ENCODE data around the gene HNRNPH2. TPM values are rescaled to one million over a fixed set of nuclear protein-coding genes. Genes with fewer than 3 reads are reported as not detected.

HNRNPH2 gene
- total RNA-seq, 2 donors from 2014 or later = 15.0 to 17.8 TPM

DNA sequence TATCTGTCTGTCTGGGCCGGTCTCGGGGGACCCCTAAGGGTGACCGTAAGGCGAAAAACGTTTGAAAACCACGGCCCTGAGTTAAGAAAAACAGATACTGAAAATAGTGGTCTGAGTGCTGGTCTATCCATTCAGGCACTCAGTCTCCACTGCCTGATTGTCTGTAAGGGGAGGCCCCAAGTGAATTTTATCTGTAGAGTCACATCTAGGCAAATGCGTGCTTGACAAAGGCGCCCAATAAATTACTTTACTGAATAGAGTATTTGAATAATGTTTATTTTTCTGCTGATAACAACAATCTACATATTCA, 465 bp downstream of the HNRNPH2 start:
- Mint-ChIP-seq H3K27ac (peak overlapping the region; percentile 97), H3K4me1 (ENCODE audit: low read depth) (peaks cover 23% of the 10 kb centered on the region), H3K9me3 (no peaks in the 10 kb centered on the region), H3K36me3 (ENCODE audit: insufficient read depth in 2 of 2) (peaks cover 12 to 14% of the 10 kb centered on the region in 2 donors), H3K27me3 (ENCODE audit: low read depth) (no peaks in the 10 kb centered on the region), H3K4me3 (peak overlapping the region; percentile 85 to 96)
- no peak for ATAC-seq (replicated peaks in 1 of 2)
- DNase-seq = no peak

DNA sequence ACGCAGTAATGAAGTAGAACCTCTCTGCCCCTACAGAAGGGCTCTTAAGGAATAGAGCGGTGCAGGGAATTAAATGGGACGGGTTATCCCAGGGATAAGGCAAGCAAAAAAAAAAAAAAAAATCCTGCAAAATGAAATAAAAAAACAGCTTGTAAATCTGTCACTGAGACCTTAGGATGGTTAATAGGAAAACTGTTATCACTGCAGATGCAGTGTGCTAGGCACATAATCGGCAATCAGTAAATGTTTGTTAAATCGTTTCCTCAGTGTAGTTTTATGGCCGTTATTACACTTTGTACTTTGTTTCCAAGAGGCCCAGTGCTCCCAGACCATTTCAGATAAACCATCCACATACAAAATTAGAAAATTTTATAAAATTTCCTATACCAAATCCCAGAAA, 1.0 kb downstream of the HNRNPH2 start:
- H3K27ac Mint-ChIP-seq = peak overlapping the region; percentile 87

DNA sequence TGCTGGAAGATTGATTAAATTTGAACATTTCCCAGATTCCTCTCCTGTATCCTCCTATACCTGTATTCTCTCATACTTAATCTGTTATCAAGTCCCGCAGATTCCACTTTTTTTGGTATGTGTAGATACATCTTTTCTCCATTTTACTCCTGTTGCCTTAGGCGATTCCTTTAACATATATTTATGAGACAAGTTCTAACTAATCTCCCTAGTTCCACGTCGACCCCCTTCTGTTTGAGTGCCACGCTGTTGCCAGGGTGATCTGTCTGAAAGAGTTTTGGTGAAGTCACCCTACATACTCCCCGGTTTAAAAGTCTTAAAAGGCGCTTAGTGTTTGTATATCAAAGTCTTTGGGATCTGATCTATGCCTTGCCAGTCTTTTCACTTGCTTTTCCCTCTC, 2.4 kb downstream of the HNRNPH2 start:
- H3K36me3 Mint-ChIP-seq (ENCODE audit: insufficient read depth in 2 of 2) = peaks cover 7 to 14% of the 10 kb centered on the region in 2 donors
- no peak for ATAC-seq (replicated peaks in 1 of 2)
- H3K4me3 Mint-ChIP-seq = peak overlapping the region; percentile 70 to 95
- DNase-seq = no peak
- peak overlapping the region; percentile 96 for H3K27ac Mint-ChIP-seq
- H3K27me3 Mint-ChIP-seq (ENCODE audit: low read depth) = no peaks in the 10 kb centered on the region
- H3K9me3 Mint-ChIP-seq = no peaks in the 10 kb centered on the region
- peaks cover 33% of the 10 kb centered on the region for H3K4me1 Mint-ChIP-seq (ENCODE audit: low read depth)

More for the DNA sequence above, 1.0 kb downstream of the HNRNPH2 start:
- peaks cover 24% of the 10 kb centered on the region for H3K4me1 Mint-ChIP-seq (ENCODE audit: low read depth)
- peak overlapping the region; percentile 85 to 96 for H3K4me3 Mint-ChIP-seq
- DNase-seq (no peak), ATAC-seq (replicated peaks in 1 of 2) (no peak)
- H3K9me3 Mint-ChIP-seq = no peaks in the 10 kb centered on the region
- H3K27me3 Mint-ChIP-seq (ENCODE audit: low read depth) = no peaks in the 10 kb centered on the region
- peaks cover 11 to 14% of the 10 kb centered on the region in 2 donors for H3K36me3 Mint-ChIP-seq (ENCODE audit: insufficient read depth in 2 of 2)

DNA sequence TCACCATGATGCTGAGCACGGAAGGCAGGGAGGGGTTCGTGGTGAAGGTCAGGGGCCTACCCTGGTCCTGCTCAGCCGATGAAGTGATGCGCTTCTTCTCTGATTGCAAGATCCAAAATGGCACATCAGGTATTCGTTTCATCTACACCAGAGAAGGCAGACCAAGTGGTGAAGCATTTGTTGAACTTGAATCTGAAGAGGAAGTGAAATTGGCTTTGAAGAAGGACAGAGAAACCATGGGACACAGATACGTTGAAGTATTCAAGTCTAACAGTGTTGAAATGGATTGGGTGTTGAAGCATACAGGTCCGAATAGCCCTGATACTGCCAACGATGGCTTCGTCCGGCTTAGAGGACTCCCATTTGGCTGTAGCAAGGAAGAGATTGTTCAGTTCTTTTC, 4.0 kb downstream of the HNRNPH2 start:
- no peaks in the 10 kb centered on the region for H3K9me3 Mint-ChIP-seq
- peaks cover 5 to 13% of the 10 kb centered on the region in 2 donors for H3K36me3 Mint-ChIP-seq (ENCODE audit: insufficient read depth in 2 of 2)
- DNase-seq (no peak), ATAC-seq (replicated peaks in 1 of 2) (no peak)
- peaks cover 37% of the 10 kb centered on the region for H3K4me1 Mint-ChIP-seq (ENCODE audit: low read depth)
- H3K27me3 Mint-ChIP-seq (ENCODE audit: low read depth) = no peaks in the 10 kb centered on the region
- peak overlapping the region in 1 of 2 donors; percentile 25 for H3K4me3 Mint-ChIP-seq
- peak overlapping the region; percentile 86 for H3K27ac Mint-ChIP-seq

DNA sequence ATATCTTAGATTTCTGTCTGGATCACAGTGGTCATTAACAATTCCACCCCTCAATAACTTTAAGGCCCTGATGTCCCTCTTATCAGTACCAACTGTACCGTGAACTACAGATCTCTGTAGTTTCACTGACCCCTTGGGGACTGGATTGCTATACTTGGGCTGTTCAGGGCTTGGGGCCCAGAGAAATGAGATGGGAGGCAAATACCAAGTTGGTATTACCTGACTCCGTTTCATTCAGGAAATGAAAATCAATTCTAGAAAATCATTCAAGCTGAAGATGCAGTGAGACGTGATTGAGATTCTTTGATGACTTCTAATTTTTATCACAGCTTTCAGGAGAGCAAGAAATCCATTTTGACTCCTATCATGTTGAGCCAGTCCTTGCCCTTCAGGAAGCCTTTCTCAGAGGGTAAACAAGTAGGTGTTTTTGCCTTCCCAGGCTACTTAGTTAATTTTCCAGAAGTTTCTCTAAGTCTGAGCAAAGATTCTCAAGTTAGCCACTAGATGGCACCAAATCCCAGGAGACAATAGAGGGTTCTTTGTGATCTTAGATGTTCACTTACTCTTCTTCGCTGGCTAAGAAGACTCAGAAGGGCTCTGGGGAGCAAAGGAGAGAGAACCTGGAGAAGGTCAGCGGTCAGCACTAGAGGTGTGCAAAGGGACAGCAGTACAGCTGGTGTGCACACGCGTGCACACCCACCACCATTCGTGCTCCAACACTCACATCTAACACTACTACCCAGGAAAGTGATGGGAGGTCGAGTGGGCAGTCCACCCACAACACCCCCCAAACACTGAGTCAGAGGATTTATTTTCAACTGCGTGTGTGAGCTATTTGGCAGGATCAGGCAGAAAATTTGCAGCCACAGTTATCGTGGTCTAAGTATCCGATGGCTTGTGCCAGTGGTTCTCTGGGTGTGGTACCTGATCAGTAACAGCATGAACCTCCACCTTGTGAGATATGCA, 7.4 kb downstream of the HNRNPH2 start:
- Mint-ChIP-seq H3K4me3 (peak overlapping the region; percentile 59 to 66), H3K36me3 (ENCODE audit: insufficient read depth in 2 of 2) (peaks cover 0 to 8% of the 10 kb centered on the region in 2 donors), H3K27ac (peak overlapping the region; percentile 93), H3K9me3 (no peaks in the 10 kb centered on the region), H3K4me1 (ENCODE audit: low read depth) (peaks cover 48% of the 10 kb centered on the region), H3K27me3 (ENCODE audit: low read depth) (peaks cover 15% of the 10 kb centered on the region)
- DNase-seq (peak; percentile 38), ATAC-seq (replicated peaks in 1 of 2) (peak; percentile 63 to 72)

DNA sequence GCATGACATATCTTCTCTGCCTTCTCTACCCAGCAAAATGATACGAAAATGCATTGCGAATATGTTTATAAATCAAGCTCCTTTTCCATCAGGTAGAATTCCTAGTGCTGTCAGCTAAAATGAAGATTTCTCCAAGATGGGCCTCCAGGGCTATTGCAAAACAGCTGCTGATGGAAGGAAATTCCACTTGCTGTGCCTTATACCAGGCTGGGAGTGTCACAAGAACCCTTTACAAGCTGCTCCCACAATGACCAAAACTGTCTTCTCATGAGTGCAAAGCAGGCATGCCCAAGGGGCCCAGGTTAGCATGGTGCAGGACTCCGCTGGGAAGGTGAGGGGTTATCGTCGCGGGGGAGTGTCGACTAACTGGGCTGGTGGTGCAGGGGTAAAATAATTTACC, 8.7 kb downstream of the HNRNPH2 start:
- Mint-ChIP-seq H3K36me3 (ENCODE audit: insufficient read depth in 2 of 2) (peaks cover 0 to 8% of the 10 kb centered on the region in 2 donors), H3K9me3 (no peaks in the 10 kb centered on the region), H3K4me1 (ENCODE audit: low read depth) (peaks cover 43% of the 10 kb centered on the region), H3K4me3 (peak overlapping the region in 1 of 2 donors; percentile 41), H3K27me3 (ENCODE audit: low read depth) (peaks cover 19% of the 10 kb centered on the region), H3K27ac (peak overlapping the region; percentile 80)
- ATAC-seq (replicated peaks in 1 of 2) = no peak
- DNase-seq = no peak

DNA sequence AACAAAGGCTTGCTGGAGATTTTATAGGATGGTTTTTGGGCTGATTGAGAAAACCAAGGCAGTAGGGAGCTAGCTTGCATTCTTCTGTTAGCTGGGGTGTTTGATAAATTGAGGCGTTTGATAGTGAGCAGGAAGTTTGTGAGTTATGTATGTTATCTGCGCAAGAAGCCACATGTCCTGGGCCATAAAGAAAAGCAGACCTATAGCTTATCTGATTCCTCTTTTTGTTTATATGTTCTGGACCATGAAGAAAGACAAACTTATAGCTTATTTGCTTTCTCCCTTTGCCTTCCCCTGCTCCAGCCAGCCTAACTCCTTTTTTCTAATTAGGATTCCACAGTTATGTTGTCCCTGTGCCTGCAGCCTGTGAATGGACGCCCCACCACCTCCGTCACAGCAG, 9.2 kb downstream of the HNRNPH2 start:
- Mint-ChIP-seq H3K36me3 (ENCODE audit: insufficient read depth in 2 of 2) (peaks cover 0 to 6% of the 10 kb centered on the region in 2 donors), H3K4me3 (peak overlapping the region; percentile 83 to 92), H3K9me3 (no peaks in the 10 kb centered on the region), H3K27ac (peak overlapping the region; percentile 96), H3K27me3 (ENCODE audit: low read depth) (peaks cover 19% of the 10 kb centered on the region), H3K4me1 (ENCODE audit: low read depth) (peaks cover 43% of the 10 kb centered on the region)
- DNase-seq (no peak), ATAC-seq (replicated peaks in 1 of 2) (no peak)

DNA sequence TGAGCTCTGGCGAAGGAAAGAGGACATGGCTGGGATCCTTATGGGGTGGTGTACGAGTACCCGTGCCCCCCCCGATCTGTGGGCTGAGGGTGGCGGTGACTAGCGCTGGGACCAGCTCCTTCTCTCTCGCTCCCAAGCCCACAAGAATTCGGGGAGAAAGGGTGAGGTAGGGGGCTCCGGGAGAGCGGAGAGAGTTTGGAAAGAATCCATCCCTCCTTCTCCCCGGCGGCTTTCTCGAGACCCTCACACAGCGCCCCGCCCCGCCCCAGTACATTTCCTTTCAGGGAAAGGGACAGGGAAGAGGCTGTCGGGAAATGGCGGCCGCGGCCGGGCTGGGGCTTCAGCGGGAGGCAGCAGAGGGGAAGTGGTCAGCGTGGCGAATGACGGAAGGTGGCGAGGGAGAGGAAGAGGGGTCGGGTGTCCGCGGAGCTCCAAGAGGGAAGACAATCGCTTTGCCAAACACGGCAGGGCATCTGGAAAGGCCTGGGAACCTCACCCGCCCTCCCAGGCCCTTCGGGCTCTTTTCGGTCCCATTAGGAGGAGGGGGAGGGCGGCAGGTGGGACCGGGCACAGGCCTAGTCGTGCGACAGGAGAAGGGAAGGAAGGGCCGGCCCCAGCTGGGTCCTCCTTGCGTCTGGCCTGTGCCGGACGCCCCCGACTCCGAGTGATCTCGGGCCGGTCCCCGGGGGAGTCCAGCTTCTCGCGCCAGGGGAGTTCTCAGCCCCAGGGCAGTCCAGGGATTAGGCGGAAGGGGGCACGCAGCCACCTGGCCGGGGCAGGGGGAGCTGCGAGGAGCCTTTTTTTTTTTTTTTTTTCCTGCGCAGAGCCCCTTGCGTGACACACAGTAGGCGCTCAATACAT, 10.2 kb downstream of the HNRNPH2 start:
- Mint-ChIP-seq H3K9me3 (no peaks in the 10 kb centered on the region), H3K4me1 (ENCODE audit: low read depth) (peaks cover 33% of the 10 kb centered on the region), H3K36me3 (ENCODE audit: insufficient read depth in 2 of 2) (peaks cover 0 to 1% of the 10 kb centered on the region in 2 donors), H3K27ac (peak overlapping the region; percentile 96), H3K27me3 (ENCODE audit: low read depth) (peaks cover 19% of the 10 kb centered on the region), H3K4me3 (peak overlapping the region; percentile 83 to 92)
- DNase-seq = peak; percentile 59 to 60
- peak; percentile 55 to 73 for ATAC-seq (replicated peaks in 1 of 2)

DNA sequence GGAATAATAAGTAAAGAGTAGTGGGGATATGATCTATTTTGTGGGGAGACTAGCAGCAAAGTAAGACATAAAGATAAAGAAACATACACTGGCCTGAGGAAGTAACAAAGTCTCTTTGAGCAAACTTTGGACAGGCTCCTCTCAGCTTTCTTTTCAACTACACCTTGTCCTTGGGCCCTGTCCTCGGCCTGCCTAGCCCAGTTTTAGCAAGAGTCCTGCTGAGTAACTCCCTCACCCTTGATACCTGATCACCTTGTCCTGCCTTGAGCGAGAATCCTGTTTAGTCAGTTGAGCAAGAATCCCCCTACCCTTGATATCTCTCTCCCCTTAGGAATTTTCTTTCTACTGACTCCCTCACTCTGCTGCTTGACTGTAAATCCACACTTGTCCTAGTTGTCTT, 11.5 kb downstream of the HNRNPH2 start:
- no peak for ATAC-seq (replicated peaks in 1 of 2)
- no peak for DNase-seq
- peaks cover 19% of the 10 kb centered on the region for H3K27me3 Mint-ChIP-seq (ENCODE audit: low read depth)
- no peaks in the 10 kb centered on the region for H3K9me3 Mint-ChIP-seq
- peak overlapping the region; percentile 47 for H3K27ac Mint-ChIP-seq
- peak overlapping the region; percentile 83 to 92 for H3K4me3 Mint-ChIP-seq
- peaks cover 29% of the 10 kb centered on the region for H3K4me1 Mint-ChIP-seq (ENCODE audit: low read depth)
- H3K36me3 Mint-ChIP-seq (ENCODE audit: insufficient read depth in 2 of 2) = peaks cover 0 to 1% of the 10 kb centered on the region in 2 donors

DNA sequence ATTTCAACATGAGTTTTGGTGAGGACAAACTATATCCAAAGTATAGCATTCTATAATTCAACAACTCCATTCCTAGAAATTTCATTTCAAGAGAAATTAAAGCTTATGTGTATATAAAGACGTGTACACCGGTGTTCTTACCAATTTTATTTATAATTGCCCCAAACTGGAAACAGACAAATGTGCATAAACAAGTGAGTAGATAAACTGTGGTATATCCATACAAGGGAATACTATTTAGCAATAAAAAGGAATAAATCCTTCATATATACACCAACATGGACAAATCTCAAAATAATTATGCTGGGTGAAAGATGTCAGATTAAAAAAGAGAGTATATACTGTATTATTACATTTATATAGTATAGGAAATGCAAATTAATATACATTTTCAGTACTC, 19.9 kb downstream of the HNRNPH2 start:
- DNase-seq (no peak), ATAC-seq (replicated peaks in 1 of 2) (no peak)
- Mint-ChIP-seq H3K27ac (no peak overlapping the region), H3K27me3 (ENCODE audit: low read depth) (peaks cover 13% of the 10 kb centered on the region), H3K4me3 (no peak overlapping the region), H3K36me3 (ENCODE audit: insufficient read depth in 2 of 2) (peaks cover 4 to 22% of the 10 kb centered on the region in 2 donors), H3K9me3 (no peaks in the 10 kb centered on the region), H3K4me1 (ENCODE audit: low read depth) (peaks cover 15% of the 10 kb centered on the region)

DNA sequence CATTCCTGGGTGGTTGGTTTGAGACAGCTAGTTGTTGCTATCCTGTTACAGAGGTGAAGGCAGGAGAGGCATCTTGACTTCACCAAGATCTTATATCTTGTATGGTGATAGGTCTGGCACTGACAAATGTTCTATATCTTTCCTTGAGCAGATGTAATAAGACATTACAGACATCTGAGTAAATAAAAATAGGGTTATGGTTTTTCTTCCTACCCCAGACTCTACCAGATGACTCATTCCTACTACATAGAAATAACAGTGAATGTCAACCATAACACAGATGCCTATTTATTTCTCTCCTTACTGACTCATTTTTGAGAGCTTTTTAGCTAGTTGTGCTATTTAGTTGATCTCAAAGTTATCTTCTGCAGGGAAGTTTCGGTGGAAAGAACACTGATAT, 21.9 kb downstream of the HNRNPH2 start:
- H3K27me3 Mint-ChIP-seq (ENCODE audit: low read depth) = peaks cover 10% of the 10 kb centered on the region
- no peaks in the 10 kb centered on the region for H3K9me3 Mint-ChIP-seq
- ATAC-seq (replicated peaks in 1 of 2) (peak; percentile 89 to 91), DNase-seq (no peak)
- peak overlapping the region; percentile 66 to 82 for H3K4me3 Mint-ChIP-seq
- H3K36me3 Mint-ChIP-seq (ENCODE audit: insufficient read depth in 2 of 2) = peaks cover 4 to 21% of the 10 kb centered on the region in 2 donors
- H3K27ac Mint-ChIP-seq = peak overlapping the region; percentile 75
- H3K4me1 Mint-ChIP-seq (ENCODE audit: low read depth) = peaks cover 15% of the 10 kb centered on the region

DNA sequence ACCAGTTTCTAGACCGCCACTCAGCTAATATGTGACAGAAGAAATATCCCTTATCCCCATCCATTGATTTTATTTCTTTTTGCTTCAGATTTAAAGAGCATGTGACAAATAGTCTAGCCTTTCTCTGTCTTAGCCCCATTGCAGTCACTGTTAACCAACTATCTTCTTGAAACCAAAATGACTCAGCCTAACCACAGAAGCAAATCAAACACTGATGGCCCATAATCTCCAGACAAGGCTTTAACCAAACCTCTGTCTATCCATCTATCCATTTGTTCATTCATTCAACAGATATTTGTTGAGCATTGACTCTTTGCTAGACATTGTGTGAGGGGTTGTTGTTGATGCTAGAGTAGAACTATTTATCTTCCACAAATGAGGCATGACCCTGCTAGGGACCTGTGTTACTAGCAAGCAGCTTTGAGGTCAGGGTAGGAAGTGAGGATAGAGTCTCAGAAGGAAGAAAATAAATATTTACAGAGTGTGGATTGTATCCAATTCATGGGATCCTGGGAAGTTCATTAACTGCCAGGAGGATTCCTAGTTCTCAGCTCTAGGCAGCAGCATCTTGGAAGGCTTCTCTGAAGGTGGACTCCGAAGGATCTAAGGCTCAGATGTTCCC, 22.5 kb downstream of the HNRNPH2 start:
- DNase-seq (no peak), ATAC-seq (replicated peaks in 1 of 2) (peak; percentile 91 to 92)
- Mint-ChIP-seq H3K9me3 (no peaks in the 10 kb centered on the region), H3K4me1 (ENCODE audit: low read depth) (peaks cover 15% of the 10 kb centered on the region), H3K36me3 (ENCODE audit: insufficient read depth in 2 of 2) (peaks cover 4 to 18% of the 10 kb centered on the region in 2 donors), H3K4me3 (peak overlapping the region; percentile 66 to 82), H3K27ac (peak overlapping the region; percentile 75), H3K27me3 (ENCODE audit: low read depth) (peaks cover 5% of the 10 kb centered on the region)

Data from activated T-cell treated with anti-CD3 and anti-CD28 coated beads, Interleukin-2, amount 50 U/mL, for 72 hours (primary cell).